Measurements from ENCODE around the gene ARPC5.

DNA sequence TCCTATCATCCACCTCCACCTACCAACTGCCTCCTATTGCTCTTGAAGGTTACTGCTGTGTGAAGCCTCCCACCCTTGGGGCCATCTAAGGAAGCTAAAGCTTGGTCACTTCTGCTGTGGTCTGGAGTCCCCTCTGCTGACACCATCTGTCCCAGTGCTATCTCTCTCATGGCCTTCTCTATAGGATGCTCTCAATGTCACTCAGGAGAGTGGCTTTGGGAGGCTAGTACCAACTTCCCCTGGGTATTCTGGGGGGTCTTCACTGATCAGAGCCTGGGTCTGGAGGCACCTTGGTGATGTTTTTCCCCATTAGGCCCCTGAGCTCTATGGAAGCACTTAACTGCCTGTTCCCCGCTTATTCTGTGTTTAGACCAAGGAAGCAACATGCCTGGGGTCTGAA is 33.1 kb downstream of the ARPC5 start:
- TF ChIP-seq TARDBP (IDR thresholded peaks at IDR 0.05; ENCODE audit: borderline replicate concordance): no peak
- TF ChIP-seq ZNF384 (IDR thresholded peaks at IDR 0.05; ENCODE audit: borderline replicate concordance, low read depth, low read length): no peak
- TF ChIP-seq SMAD5 (IDR thresholded peaks at IDR 0.05; ENCODE audit: low read depth): no peak
- TF ChIP-seq, protein P1, sequence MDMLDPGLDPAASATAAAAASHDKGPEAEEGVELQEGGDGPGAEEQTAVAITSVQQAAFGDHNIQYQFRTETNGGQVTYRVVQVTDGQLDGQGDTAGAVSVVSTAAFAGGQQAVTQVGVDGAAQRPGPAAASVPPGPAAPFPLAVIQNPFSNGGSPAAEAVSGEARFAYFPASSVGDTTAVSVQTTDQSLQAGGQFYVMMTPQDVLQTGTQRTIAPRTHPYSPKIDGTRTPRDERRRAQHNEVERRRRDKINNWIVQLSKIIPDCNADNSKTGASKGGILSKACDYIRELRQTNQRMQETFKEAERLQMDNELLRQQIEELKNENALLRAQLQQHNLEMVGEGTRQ (IDR thresholded peaks at IDR 0.05; ENCODE audit: borderline replicate concordance, low read depth, low read length): no peak
- 0 out of 2 replicates have a peak, but pooled peaks have one; percentile 12 for TF ChIP-seq NFYB (IDR thresholded peaks at IDR 0.05; ENCODE audit: insufficient read depth, low read depth, low read length)
- TF ChIP-seq YBX1 (IDR thresholded peaks at IDR 0.05): no peak
- TF ChIP-seq, protein P2, sequence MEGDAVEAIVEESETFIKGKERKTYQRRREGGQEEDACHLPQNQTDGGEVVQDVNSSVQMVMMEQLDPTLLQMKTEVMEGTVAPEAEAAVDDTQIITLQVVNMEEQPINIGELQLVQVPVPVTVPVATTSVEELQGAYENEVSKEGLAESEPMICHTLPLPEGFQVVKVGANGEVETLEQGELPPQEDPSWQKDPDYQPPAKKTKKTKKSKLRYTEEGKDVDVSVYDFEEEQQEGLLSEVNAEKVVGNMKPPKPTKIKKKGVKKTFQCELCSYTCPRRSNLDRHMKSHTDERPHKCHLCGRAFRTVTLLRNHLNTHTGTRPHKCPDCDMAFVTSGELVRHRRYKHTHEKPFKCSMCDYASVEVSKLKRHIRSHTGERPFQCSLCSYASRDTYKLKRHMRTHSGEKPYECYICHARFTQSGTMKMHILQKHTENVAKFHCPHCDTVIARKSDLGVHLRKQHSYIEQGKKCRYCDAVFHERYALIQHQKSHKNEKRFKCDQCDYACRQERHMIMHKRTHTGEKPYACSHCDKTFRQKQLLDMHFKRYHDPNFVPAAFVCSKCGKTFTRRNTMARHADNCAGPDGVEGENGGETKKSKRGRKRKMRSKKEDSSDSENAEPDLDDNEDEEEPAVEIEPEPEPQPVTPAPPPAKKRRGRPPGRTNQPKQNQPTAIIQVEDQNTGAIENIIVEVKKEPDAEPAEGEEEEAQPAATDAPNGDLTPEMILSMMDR (IDR thresholded peaks at IDR 0.05 in 2 of 3, conservative IDR thresholded peaks at IDR 0.05 in 1 of 3; ENCODE audit: control insufficient read depth in 2 of 3, extremely low read depth in 1 of 3, insufficient read depth in 1 of 3, low read depth in 3 of 3, low read length in 3 of 3): no peak
- TF ChIP-seq ZNF217 (IDR thresholded peaks at IDR 0.05): no peak
- TF ChIP-seq CREB1 (IDR thresholded peaks at IDR 0.05; ENCODE audit: low read depth): no peak
- TF ChIP-seq, protein P3, sequence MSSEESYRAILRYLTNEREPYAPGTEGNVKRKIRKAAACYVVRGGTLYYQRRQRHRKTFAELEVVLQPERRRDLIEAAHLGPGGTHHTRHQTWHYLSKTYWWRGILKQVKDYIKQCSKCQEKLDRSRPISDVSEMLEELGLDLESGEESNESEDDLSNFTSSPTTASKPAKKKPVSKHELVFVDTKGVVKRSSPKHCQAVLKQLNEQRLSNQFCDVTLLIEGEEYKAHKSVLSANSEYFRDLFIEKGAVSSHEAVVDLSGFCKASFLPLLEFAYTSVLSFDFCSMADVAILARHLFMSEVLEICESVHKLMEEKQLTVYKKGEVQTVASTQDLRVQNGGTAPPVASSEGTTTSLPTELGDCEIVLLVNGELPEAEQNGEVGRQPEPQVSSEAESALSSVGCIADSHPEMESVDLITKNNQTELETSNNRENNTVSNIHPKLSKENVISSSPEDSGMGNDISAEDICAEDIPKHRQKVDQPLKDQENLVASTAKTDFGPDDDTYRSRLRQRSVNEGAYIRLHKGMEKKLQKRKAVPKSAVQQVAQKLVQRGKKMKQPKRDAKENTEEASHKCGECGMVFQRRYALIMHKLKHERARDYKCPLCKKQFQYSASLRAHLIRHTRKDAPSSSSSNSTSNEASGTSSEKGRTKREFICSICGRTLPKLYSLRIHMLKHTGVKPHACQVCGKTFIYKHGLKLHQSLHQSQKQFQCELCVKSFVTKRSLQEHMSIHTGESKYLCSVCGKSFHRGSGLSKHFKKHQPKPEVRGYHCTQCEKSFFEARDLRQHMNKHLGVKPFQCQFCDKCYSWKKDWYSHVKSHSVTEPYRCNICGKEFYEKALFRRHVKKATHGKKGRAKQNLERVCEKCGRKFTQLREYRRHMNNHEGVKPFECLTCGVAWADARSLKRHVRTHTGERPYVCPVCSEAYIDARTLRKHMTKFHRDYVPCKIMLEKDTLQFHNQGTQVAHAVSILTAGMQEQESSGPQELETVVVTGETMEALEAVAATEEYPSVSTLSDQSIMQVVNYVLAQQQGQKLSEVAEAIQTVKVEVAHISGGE (CRISPR knock-in tag; IDR thresholded peaks at IDR 0.05): no peak
- TF ChIP-seq RCOR1 (conservative IDR thresholded peaks at IDR 0.05; ENCODE audit: low read depth, low read length): no peak
- TF ChIP-seq, protein P4, sequence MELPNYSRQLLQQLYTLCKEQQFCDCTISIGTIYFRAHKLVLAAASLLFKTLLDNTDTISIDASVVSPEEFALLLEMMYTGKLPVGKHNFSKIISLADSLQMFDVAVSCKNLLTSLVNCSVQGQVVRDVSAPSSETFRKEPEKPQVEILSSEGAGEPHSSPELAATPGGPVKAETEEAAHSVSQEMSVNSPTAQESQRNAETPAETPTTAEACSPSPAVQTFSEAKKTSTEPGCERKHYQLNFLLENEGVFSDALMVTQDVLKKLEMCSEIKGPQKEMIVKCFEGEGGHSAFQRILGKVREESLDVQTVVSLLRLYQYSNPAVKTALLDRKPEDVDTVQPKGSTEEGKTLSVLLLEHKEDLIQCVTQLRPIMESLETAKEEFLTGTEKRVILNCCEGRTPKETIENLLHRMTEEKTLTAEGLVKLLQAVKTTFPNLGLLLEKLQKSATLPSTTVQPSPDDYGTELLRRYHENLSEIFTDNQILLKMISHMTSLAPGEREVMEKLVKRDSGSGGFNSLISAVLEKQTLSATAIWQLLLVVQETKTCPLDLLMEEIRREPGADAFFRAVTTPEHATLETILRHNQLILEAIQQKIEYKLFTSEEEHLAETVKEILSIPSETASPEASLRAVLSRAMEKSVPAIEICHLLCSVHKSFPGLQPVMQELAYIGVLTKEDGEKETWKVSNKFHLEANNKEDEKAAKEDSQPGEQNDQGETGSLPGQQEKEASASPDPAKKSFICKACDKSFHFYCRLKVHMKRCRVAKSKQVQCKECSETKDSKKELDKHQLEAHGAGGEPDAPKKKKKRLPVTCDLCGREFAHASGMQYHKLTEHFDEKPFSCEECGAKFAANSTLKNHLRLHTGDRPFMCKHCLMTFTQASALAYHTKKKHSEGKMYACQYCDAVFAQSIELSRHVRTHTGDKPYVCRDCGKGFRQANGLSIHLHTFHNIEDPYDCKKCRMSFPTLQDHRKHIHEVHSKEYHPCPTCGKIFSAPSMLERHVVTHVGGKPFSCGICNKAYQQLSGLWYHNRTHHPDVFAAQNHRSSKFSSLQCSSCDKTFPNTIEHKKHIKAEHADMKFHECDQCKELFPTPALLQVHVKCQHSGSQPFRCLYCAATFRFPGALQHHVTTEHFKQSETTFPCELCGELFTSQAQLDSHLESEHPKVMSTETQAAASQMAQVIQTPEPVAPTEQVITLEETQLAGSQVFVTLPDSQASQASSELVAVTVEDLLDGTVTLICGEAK (IDR thresholded peaks at IDR 0.05; ENCODE audit: borderline replicate concordance): no peak
- no peak for TF ChIP-seq POLR2A (IDR thresholded peaks at IDR 0.05; ENCODE audit: low read depth, low read length)
- TF ChIP-seq CEBPB (IDR thresholded peaks at IDR 0.05; ENCODE audit: borderline replicate concordance in 1 of 2, low read depth in 2 of 2, low read length in 2 of 2): no peak

Measured in GM12878 (cell line).